GM12873 (cell line): ENCODE measurements around the gene SEMA3C.

Experiments
- TF ChIP-seq, protein P1 (sequence below): IDR thresholded peaks from 2 replicates; pipeline ENCODE4 v1.5.1; 2012; ENCODE audit warnings: low read depth, mild to moderate bottlenecking, moderate library complexity, low read length, control low read depth; ENCODE audit not compliant: insufficient read depth; ENCODE audit errors: missing control alignments

Gene SEMA3C

DNA sequence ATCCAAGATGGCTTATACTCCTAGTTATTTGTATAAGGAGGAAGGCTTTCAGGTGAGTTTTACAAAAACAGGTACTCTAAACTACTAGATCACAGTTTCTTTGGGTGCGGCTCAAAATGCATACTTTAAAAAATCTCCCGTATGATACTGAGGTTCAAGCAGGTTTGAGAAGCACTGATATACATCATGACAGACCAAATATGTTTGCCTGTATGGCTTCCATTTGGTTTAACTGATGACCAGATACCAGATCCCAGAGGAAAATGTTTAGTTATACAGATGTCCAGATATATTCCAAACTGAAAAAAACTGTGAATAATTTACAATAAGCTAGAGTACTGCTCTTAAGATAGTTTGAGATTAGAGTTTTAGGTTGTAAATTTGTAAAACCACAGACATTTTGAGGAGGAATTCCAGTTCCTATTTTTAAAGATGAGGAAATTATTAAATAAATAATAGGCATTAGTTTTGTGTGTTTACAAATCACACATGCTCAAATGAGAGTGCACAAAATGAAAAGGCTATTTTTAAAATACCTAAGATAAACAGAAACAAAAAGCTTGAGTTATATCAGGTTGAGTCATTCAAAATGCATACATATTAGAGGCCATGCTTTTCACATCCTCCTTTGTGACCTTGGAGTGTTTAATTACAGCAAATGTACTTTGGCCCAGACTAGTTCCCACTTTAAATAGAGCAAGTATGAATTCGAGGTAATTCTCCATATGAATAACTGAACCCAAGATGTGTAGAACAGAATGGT lies 60.5 kb downstream of the SEMA3C start:
- TF ChIP-seq, protein P1, sequence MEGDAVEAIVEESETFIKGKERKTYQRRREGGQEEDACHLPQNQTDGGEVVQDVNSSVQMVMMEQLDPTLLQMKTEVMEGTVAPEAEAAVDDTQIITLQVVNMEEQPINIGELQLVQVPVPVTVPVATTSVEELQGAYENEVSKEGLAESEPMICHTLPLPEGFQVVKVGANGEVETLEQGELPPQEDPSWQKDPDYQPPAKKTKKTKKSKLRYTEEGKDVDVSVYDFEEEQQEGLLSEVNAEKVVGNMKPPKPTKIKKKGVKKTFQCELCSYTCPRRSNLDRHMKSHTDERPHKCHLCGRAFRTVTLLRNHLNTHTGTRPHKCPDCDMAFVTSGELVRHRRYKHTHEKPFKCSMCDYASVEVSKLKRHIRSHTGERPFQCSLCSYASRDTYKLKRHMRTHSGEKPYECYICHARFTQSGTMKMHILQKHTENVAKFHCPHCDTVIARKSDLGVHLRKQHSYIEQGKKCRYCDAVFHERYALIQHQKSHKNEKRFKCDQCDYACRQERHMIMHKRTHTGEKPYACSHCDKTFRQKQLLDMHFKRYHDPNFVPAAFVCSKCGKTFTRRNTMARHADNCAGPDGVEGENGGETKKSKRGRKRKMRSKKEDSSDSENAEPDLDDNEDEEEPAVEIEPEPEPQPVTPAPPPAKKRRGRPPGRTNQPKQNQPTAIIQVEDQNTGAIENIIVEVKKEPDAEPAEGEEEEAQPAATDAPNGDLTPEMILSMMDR, result no peak

DNA sequence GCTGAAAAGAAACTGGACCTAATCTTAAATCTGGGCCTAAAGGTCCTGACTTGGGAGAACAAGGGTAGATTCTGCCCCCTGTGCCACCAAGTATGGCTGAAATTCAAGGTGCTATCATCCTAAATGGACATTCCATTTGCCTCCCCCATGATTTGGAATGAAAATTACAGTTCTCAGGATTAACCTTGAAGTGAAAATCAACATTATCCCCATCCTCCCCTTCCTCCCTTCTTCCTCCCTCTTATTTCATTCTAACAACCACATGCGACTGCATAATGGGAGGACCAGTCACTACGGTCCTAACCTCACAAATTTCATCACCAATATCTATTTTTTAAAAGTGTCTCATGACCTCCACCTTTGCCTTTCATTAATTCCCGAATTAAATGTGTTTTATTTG lies 62.1 kb downstream of the SEMA3C start:
- TF ChIP-seq, protein P1, result no peak

DNA sequence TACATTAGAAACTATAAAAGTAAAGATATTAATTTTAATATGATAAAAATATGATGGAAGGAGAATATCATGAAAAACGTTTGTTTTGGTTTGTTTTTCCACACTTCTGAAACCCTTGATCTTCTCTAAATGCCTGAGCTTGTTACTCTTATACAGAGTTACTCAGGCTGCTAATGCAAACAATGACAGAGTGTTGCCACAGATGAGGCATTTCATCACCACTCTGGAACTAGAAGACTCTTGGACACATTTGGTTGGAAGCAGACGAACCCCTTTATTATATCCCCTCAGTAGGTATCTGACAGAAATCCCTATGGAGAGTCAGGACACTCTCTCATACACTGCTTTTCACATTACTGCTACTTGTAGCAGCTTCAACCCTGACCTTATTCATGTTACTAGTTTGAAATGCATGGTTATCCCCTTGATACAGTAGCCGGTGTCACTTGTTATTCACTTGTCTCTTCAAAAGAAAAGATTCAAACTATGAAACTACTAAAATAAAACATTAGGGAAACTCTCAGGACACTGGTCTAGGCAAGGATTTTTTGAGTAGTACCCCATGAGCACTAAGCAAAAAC lies 66.9 kb downstream of the SEMA3C start:
- TF ChIP-seq, protein P1, result no peak

DNA sequence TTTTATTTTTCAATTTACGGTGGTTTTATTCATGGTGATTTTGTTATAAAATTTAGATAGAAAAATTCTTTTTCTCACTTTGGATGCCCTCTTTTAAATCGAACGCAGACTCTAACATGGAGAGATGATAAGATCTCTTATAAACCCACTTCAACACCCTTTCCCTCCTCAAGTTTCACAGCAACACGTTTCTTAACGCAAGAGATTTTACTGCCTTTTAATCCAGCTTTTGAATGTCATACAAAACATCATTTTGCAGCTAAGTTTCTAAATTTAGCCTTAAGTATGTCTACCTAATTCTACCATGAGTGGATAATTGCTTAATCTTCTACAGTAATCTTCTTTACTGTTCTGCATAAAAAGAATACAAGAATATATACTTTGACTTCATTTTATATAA lies 70.0 kb downstream of the SEMA3C start:
- TF ChIP-seq, protein P1, result no peak

DNA sequence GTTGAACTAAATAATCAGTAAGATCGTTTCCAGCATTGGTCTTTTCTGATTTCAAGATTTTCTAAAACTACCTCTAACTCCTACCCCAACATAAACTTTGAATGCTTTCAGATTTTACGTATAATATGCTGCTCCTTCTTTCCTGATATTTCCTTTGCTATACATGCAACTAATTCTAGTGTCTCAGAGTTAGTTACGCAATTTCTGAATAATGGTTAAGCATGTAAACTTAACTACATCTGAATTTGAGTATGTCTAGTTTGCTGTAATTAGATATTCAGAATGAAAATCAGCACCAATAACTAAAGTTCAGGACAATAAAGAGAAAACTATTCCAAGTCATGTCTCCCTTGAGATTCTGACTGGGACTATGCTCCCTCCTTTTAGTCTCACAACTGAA lies 71.0 kb downstream of the SEMA3C start:
- TF ChIP-seq, protein P1, result no peak

DNA sequence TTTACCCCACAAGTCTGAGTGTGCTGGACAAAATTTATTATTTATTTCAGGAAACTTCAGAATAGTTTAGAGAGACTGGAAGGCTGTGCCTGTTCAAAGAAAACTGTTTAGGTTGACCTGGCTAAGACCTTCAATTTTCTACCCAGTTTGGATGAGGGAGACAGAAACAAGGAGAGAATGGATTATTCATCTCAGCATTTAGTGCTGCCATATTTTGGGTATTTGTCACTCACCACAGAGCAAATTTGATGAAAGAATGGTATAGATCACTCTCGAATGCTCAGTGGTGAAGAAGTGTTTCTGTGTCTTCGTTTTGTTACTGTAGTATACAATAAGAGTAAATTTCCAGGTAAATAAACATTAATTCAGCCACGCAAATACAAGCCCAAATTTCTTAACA lies 71.8 kb downstream of the SEMA3C start:
- TF ChIP-seq, protein P1, result no peak

DNA sequence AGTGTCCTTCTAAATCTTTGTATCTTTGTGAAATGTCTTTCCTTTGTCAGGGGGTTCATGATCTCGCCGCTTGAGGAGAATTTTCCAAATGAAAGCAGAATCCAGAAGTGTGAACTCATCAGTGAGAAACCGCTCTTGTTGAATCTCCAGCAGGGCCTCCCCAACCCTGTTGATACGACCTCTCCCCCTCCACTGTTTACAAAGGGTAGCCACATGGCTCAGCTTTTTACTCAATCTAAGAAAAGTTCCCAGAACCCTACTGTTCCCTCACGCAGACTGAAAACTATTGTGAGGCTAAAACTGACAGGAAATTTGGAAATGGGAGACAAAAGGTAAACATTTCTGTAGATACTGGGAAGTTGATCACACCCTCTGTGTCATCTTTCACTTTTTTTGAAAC lies 73.9 kb downstream of the SEMA3C start:
- TF ChIP-seq, protein P1, result no peak
